Forelimb muscle (tissue), 1 donor: ENCODE results near the gene SERGEF. TPM values are rescaled to one million over a fixed set of nuclear protein-coding genes. Genes with fewer than 3 reads are reported as not detected.

ENCODE experiments used
- DNase-seq: peaks from one replicate; pipeline ENCODE4 v3.0.0-alpha.2; 2013; ENCODE audit warnings: low read depth
- polyA plus RNA-seq: library from polyadenylated mRNA; unstranded; fragments of 120-200 nt; gene quantifications from one replicate; pipeline ENCODE4 v1.2.1, GENCODE V29; 2013; ENCODE audit not compliant: insufficient read length

SERGEF gene
- polyA plus RNA-seq, 1 donor, result 10.4 TPM

DNA sequence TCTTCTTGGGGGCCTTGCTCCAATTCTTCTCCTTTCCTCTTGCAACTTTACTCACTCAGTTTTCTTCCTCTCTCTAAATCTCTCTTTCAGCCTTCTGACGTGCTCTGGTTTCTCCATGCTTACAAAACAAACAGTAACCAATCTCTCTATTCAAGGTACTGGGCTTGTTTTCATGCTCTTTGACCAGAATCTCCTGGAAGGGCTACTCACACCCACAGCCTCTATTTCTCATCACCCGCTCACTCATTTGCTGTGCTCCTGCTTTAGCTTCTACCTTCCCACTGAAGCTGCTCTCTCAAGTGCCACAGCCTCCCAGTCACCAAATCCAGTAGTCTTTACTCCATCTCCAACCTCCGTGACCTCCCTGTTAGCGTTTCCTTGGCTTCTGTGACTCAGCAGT, 60.4 kb downstream of the SERGEF start:
- DNase-seq, result no peak

DNA sequence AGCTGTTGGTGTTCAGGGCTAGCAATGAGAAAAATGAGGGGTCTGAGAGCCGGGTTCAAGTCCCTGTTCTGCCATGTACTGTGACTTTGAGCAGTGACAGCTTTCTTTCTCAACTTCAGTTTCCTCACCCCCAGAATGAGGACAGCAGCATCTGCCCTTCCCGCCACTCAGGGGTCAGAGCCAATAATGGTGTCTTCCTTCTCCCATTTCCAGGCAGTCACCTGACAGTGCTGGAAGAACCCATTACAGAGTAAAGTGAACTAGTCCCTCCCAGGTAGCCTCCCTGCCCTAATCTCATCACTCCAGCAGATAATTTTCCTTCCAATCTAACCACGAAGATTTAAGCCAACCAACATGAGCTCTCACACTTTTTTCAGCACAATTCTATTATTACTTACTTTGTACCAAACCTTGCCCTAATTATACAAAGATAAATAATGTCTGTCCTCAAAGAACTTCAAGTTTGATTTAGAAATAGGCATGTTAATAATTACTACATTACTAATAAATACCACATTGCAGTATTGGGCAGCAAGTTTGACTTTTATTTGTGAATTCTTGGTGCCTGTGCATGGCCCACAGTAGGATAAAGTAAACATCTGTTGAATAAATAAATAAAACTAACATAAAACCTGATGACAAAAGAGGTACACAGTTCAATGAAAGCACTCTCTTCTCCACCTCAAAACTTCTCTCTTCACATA, 61.0 kb downstream of the SERGEF start:
- DNase-seq, result no peak

DNA sequence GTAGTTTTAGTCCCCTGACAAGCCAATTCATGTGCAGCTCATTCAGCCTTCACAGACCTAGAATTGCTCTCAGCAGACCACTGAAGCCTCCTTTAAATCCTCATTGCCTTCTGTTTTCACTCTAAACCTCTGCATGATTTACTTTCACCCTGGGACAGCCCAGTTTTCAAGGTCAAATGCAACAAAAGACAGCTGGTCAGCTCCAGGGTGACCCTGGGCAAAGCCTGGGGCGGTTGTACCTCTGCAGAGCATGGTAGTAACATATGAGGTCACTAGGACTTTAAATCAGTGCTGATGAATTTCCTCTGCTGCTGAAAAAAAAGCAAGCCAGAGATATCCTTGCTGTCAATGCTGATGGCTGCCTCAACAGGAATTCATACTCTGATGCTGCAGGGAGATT, 62.2 kb downstream of the SERGEF start:
- no peak for DNase-seq

DNA sequence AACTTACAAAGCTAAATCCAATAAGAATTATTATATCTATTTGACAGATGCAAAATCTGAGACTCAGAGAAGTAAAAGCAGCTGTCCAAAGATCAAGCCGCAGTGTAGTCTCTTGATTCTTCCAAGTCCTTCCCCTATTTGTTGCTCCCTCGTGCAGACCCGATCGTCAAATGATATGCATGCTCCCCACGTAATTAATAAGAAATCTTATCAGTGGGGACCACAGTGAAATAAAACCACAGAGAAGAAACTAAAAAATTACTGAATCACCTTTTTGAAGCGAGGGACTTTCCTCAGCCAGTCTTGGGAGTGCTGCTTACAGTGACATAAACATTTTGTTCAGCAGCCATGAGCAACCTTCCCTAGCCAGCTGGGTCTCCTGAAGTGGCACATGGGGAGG, 64.6 kb downstream of the SERGEF start:
- no peak for DNase-seq

DNA sequence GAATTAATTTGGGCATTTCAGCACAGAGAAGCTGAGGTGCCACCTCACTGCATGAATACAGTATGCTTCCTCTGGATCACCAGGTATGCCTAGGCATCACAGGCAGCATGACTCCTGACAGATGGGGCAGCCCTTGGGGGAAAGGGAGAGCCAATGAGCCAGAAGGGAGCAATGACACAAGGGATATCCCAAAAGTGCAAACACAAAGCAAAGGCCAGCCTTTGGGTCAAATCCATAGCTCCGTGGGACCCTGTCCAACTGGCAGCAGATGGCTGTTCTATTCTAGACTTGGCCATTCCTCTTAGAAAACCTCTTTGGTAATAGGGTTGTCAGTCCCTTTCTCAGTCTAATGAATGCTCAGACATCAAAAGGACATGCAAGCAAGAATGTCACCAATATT, 73.3 kb downstream of the SERGEF start:
- no peak for DNase-seq

DNA sequence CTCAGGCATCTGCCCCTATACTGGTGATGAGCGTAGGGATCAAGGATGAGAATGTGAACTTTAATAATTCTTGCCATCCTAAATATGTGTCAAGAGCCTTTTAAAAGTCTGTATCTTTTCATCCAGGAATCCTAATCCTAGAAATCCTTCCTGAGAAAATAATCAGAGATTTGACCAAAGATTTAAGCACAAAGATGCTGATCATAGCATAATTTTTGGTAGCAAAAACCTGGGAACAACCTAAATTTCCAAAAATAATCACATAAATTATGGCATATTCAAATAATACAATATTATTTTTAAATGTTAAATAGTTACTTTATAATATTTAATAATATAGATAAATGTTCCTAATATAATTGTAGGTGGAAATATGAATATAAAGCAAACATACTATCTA, 76.1 kb downstream of the SERGEF start:
- DNase-seq, result no peak

DNA sequence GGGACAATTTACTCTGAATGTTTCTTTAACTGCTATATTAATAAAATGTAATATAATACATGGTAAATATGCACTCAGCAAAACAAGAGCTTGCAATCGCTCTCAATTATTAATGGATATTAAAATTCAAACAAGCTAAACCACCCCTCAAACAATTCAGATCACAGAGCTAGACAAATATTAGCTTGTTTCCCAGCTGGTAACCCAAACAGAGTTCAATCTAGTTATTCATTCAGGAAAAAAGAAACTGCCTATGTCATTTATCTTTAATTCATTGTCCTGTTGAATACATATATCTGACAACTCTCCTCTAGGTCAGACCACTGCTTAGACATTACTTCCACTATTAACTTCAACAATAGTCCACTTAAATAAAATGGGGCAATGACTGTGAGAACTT, 78.7 kb downstream of the SERGEF start:
- DNase-seq, result no peak

DNA sequence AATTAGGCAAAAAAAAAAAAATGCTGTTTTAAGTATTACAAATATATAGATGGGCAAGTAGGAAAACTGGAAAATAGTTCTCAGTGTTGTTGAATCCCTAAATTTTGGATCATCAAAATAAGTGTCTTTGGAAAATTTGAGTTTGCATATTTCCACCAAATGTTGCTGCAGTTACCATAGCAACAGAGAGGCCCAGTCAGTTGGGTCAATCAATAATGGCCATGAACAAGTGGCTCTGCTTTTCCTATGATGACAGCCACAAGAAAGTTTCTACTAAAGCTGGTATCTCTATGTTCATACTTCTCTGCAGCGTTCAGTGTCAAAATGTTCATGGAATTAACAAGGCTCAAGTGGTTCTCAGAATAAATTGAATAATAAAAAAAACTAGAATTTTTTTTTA, 79.1 kb downstream of the SERGEF start:
- no peak for DNase-seq

DNA sequence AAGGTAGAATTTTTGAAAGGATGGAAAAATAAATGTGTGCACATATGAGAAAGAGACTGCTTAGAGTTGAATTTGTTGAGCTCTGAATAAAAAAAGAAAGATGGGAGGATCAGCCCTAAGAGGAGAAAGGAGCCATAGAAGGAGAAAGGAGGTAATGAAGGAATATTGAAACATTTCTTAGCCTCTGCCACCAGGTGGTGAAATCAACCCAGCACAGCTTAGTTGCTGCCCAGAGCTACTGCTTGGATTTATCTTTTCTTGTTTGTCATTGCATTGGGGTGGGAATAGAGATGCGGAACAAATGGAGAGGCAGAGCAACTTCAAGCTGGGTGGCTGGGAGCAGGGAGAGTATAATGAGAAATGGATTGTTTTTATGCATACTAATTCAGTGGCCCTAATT, 80.4 kb downstream of the SERGEF start:
- no peak for DNase-seq

DNA sequence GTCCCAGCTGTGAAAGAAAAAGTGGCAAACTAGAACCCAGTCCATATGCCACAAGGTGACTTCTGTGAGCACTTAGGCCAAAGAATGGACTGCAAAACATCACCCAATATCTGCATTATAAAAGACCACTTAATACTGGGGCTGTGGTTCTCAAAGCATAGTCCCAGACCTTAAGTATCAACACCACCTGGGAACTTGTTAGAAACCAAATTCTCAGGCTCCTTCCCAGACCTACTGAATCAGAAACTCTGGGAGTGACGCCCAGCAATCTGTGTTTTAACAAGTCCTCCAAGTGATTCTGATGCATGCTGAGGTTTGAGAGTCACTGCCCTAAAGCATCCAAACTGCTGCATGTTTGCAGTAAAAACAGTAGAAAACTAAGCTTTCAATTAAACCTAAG, 81.3 kb downstream of the SERGEF start:
- DNase-seq, result no peak

DNA sequence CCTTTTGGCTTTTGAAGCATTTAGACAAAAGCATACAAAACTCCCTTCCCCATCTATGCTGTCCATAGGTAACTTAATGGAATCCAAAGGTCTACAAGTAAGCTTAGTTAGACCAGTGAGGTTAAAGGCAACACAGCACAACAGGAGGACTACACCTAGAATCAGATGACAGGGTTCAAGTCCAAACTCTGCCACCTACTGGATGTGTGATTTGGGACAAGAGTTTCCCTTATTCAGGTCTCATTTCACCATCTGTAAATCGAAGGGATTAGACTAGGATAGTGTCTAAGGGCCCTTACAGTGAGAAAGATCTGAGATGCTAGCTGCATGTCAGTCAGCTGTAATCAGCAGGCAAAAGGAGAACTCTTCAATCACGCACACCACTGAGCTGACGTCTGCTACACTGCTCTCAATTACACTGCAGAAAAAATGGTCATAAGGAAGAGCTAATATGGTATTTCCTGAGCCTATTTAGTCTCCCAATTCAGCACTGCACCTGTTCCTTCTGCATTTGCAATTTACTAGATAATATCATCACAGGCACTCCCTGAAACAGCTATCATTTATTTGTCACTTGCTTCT, 82.2 kb downstream of the SERGEF start:
- DNase-seq, result no peak

DNA sequence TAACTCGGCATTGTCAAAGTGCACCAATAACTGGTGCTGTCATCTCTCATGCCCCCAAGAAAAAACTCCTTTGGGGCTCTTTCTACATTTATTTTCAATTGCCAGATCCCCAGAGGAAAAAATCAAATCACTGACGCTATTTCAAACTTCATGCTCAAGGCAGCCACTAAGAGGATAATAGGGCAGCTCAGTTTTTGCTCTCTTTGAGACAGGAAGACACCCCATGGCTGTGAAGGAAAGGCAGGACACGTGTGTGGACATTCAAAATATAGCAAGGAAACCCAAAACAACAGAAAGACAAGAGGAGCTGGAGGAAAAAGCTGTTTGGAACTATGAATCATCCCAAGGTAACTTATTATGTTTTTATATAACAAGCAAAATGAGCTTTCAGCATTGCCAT, 83.7 kb downstream of the SERGEF start:
- no peak for DNase-seq

DNA sequence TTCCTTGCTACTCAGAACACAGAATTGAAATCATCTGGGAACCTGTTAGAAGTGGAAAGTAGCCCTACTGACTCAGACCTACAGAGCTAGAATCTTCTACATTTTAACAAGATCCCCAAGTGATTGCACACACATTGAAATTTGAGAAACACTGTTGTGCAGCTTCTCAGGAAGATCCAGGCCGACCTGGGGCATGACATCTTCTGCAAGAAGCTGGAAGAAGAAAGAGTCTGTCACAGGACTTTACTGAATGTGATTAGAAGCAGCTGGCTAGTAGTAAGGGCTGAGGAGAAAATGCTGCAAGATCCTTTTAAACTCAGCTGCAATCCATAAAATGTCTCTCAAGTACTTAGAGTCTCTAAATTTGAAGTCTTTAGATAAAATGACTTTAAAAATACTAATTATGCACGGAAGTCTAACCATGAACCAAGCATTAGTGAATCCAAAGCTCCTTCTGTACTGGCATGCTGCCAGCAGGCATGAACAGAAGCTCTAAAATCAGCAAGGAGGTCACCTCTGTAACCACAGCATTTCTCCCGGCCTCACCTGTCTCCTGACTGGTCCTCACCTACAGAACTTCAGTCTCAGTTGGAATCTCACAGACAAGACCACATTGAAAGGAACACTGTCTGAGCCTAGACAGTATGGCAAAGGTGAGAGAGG, 85.0 kb downstream of the SERGEF start:
- no peak for DNase-seq

DNA sequence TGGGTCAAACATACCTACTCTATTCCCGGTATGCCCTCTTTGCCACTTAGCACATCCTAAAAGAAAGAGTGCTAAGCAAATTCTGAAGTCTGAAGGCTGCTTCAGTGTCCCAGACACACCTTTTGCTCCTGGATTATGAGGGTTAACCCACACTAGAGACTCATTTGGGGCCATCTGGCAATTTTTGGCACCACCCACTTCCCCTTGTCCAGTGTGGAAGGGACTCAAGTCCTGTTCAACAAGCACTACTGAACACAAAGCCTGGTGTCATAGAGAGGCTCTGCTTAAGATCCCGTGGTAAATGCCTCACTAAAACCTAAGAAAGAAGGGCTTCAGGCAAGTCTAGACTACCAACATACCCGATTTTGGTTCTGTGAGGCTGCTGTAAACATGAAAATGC, 85.8 kb downstream of the SERGEF start:
- DNase-seq, result no peak

DNA sequence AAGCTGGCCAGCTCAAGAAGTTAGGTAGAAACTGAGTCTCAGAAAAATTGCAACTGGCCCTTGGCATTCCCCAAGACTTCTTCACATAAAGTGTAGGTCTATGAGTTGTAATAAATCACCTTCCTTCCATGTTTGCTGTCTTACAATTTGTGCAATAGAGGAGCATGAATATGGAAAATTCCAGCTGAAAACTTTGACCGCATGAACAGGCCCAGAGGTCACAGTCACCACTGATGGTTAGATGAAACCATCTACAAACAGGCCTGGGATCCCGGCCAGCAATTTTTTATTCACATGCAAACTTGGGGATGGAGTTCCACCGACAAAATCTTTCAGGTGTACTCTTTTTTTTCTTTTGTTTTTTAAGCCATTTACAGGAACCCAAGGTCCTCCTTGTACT, 88.1 kb downstream of the SERGEF start:
- DNase-seq, result no peak

DNA sequence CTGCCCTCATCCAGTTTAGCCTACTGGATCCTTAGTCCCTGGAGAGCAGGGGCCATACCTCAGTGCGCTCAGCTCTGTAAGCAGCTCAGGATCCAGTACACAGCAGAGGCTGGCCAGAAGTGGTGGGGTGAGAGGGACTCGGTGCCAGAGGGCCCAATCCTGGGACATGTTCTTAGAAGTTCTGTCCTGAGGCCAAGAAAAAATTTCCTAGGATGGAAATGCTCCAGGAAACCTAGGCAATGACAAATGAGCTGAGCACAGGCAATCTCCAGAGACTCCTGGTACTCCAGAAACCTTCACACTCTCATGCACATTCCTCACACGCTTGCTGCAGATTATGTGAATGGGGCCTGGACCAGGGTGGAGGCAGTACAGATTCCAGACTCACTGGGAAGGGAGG, 89.6 kb downstream of the SERGEF start:
- DNase-seq, result no peak

DNA sequence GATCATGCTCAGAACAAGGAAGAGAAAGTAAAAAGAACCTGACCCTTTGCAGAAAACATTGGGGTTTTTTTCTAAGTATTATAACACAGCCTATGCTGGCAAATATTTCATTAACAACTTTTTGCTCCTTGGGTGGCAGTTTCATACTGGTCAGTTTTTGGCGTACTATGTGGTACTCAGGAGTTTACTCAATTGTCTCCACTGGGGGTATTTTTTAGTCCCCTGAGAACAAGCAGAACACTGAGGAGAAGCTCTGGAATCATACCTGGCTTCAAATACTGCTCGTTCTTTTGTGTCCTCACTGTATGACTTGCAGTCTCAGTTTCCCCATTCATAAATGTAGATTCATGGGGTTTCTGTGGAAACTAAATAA, 90.4 kb downstream of the SERGEF start:
- DNase-seq, result no peak

DNA sequence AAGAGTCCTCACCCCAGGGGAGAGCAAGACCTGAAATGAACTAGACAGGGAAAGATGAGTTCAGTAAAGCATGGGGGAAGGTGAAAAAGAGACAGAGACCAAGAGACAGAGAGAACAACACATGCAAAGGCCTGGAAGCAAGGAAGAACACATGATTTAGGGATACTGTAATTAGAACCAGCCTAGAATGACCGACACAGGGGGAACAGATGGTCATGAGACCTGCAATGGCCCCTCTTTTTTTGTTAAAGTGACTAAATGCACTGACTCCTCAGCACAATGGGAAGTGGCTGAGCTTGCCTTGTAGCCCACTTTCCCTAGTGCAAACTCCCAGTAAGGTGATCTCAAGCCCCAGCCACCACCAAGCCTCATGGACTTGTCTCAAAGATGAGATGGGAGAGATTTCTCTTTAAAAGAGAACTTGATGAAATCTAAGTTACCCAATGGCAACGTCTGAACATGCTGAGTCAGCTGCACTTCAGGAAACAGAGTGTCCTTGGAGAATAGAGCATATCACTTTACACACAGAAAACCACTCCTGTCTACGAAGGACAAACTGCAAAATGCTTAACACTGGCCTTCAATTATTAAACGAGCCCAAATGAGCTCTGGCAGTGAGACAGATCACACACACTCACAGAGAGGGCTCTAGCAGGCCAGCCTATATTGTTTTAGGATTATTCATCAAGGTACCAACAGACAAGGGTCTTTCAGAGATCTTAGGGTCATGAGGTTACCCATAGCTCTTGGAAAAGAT, 91.0 kb downstream of the SERGEF start:
- DNase-seq, result no peak

DNA sequence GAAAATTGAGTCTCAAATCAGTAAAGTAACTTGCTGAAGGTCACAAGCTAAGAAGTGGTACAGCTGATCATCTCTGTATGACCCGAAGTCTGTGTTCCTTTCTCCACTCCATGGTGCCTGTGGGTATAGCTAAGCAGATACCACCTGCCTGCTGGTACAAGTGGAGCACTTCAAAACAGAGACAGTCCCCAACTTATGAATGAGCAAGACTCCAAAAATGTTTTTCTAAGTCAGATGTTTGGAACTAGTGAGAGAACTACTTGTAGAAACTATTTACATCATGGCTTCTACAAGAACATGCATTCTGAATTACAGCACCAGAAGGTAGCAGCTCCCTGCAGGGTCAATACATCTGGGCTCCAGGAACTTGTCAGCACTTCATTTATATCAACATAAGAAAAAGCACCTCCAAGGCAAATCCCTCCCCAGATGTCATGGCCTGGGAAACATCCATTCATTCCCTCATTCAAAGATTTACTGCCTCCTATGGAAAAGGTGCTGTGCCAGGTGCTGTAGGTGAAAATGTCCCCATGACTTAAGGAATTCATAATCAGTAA, 94.7 kb downstream of the SERGEF start:
- DNase-seq, result no peak

DNA sequence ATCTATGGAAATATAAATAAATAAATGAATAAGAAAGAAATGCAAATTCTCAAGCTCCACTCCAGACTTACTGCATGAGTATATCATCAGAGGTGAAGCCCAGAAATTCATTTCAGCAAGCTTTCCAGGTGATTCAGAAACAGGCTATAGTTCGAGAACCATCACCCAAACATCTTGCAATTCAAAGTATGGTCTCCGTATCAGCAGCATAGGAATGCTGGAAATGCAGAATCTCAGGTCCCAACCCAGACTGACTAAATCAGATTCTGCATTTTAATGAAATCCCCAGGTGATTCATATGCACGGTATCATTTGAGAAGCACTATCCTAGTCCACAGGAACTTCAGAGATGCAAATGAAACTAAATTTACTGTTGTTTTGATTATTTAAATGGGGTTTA, 95.3 kb downstream of the SERGEF start:
- DNase-seq, result no peak

DNA sequence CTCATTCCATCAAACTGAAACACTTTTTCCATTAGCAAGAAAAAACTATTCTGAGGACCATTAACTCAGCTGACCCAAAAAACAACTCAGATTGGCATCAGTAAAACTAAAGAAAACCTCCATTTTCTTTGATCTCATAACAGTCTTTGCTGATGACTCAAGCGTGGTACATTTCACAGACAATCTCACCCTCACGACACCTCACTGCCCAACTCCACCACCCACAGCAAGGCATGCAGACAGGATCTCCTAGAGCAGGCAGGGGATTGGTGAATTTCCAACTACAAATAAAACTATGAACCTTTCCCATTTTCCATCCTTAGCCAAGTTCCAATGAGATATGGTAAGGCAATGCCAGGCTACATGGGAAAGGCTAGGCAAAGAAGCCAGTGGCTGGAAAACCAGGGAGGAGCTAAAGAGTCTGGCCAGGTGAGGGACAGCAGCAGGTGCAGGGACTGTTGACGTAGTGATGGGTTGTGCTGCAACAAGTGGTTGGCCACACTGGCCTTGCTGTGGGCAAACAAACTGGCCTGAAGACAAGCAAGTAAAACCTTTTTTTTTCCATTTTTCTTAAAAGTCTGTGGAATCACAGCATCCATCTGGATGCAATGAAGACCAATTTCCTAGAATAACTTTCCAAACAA, 97.2 kb downstream of the SERGEF start:
- DNase-seq, result no peak

DNA sequence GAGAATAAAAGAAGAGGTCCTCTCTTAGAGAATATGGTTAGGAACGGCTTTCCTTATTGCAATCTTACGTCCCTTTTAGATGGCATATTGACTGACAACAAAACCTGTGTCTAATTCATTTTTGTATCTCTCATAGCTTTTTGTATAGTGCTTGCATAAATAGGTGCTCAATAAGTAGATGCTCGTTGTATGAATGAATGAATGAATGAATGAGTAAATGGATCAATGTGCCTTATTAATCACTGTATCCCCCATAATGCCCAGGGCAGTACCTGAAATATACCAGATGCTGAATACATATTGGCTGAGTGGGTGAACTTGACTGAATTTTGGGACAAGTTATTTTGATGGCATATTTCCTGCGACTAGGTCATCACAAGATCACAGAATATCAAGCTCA, 97.9 kb downstream of the SERGEF start:
- no peak for DNase-seq
